Right atrium auricular region (tissue), 2 donors: ENCODE data around the gene STPG3. TPM values are rescaled to one million over a fixed set of nuclear protein-coding genes. Genes with fewer than 3 reads are reported as not detected.

Experiments
- DNase-seq: peaks from one replicate; pipeline ENCODE4 v3.0.0-alpha.2; 2019; ENCODE audit warnings: low spot score
- H3K27ac ChIP-seq, 2 donors: fragments of 200-600 bp; sonication (generic); 1 replicate in 1 of 2; 2 replicates in 1 of 2; pipeline ENCODE4 v1.5.1; 2016 to 2019
- H3K27me3 ChIP-seq, 2 donors: fragments of 200-600 bp; sonication (generic); one replicate each; pipeline versions ENCODE4 v1.5.1 to v1.6.0; 2017 to 2019
- H3K36me3 ChIP-seq: fragments of 200-600 bp; sonication (generic); one replicate; pipeline ENCODE4 v1.5.1; 2016
- H3K4me1 ChIP-seq, 2 donors: fragments of 200-600 bp; sonication (generic); one replicate each; pipeline versions ENCODE4 v1.5.1 to v1.6.0; 2017 to 2019
- H3K4me3 ChIP-seq, 2 donors: fragments of 200-600 bp; sonication (generic); 1 replicate in 1 of 2; 2 replicates in 1 of 2; pipeline ENCODE4 v1.5.1; 2017 to 2019; ENCODE audit warnings: mild to moderate bottlenecking in 1 of 2, moderate library complexity in 1 of 2
- H3K9me3 ChIP-seq, 2 donors: fragments of 200-600 bp; sonication (generic); one replicate each; pipeline ENCODE4 v1.5.1; 2019
- CTCF ChIP-seq, 2 donors: fragments of 200-600 bp; sonication (generic); IDR thresholded peaks; one replicate each; pipeline ENCODE4 v1.5.1; 2019; ENCODE audit warnings: antibody characterized with exemption in 2 of 2
- total RNA-seq, 2 donors: library from RNA; depleted of rRNA; stranded (reverse); fragments of >200 nt; gene quantifications; one replicate each; pipeline ENCODE4 v1.1.0, GENCODE V29; 2016

STPG3 gene
- total RNA-seq, 2 donors from 2014 or later: not detected

- Histone ChIP-seq H3K9me3 (no peaks in the 10 kb centered on the region), H3K27ac (no peak overlapping the region), H3K4me1 (peaks cover 0 to 50% of the 10 kb centered on the region in 2 donors), H3K4me3 (no peak overlapping the region), H3K27me3 (no peaks in the 10 kb centered on the region), H3K36me3 (no peaks in the 10 kb centered on the region)
- TF ChIP-seq CTCF (IDR thresholded peaks at IDR 0.05): no peak
- no peak for DNase-seq
These were observed 30.6 kb upstream of the STPG3 start for GRCh38 chr9:137220317-137221094.

- peaks cover 0 to 50% of the 10 kb centered on the region in 2 donors for H3K4me1 ChIP-seq
These were observed 30.0 kb upstream of the STPG3 start for GRCh38 chr9:137221095-137221505.

GRCh38 chr9:137221506-137222111 lies 29.5 kb upstream of the STPG3 start:
- Histone ChIP-seq H3K4me3 (peak overlapping the region; percentile 45 to 54), H3K4me1 (peaks cover 0 to 50% of the 10 kb centered on the region in 2 donors), H3K27ac (peak overlapping the region; percentile 53 to 60), H3K36me3 (no peaks in the 10 kb centered on the region), H3K27me3 (no peaks in the 10 kb centered on the region), H3K9me3 (no peaks in the 10 kb centered on the region)
- TF ChIP-seq CTCF (IDR thresholded peaks at IDR 0.05): no peak
- no peak for DNase-seq

More at GRCh38 chr9:137221095-137221505, 30.0 kb upstream of the STPG3 start:
- H3K4me3 ChIP-seq: peak overlapping the region in 1 of 2 donors; percentile 54
- H3K9me3 ChIP-seq: no peaks in the 10 kb centered on the region
- no peak for TF ChIP-seq CTCF (IDR thresholded peaks at IDR 0.05)
- H3K27me3 ChIP-seq: no peaks in the 10 kb centered on the region
- H3K27ac ChIP-seq: peak overlapping the region; percentile 53 to 60
- DNase-seq: no peak
- H3K36me3 ChIP-seq: no peaks in the 10 kb centered on the region

- Histone ChIP-seq H3K4me1 (peaks cover 0 to 49% of the 10 kb centered on the region in 2 donors), H3K27ac (peak within 1 kb of the TSS; percentile 77 to 86), H3K9me3 (no peaks in the 10 kb centered on the region), H3K27me3 (no peaks in the 10 kb centered on the region), H3K36me3 (no peaks in the 10 kb centered on the region), H3K4me3 (peak within 1 kb of the TSS; percentile 60 to 70)
- TF ChIP-seq CTCF (IDR thresholded peaks at IDR 0.05): no peak
- no peak for DNase-seq
These were observed 28.7 kb upstream of the STPG3 start, which contains the start of gene RNF208 for GRCh38 chr9:137222190-137223077. TSS of gene RNF208 (minus strand) at chr9:137222240. CDS start at chr9:137221212, 1,028 bp downstream.

- TF ChIP-seq CTCF (IDR thresholded peaks at IDR 0.05): no peak
- Histone ChIP-seq H3K9me3 (no peaks in the 10 kb centered on the region), H3K27me3 (peaks cover 0 to 4% of the 10 kb centered on the region in 2 donors), H3K4me1 (peaks cover 0 to 45% of the 10 kb centered on the region in 2 donors), H3K27ac (peak overlapping the region; percentile 77 to 86), H3K36me3 (no peaks in the 10 kb centered on the region), H3K4me3 (peak overlapping the region; percentile 60 to 70)
- peak; percentile 99 for DNase-seq
These were observed 27.8 kb upstream of the STPG3 start for GRCh38 chr9:137223078-137223970.
